Psoas muscle (tissue), 8 donors: ENCODE results near the gene NSMCE3. TPM values are rescaled to one million over a fixed set of nuclear protein-coding genes. Genes with fewer than 3 reads are reported as not detected.

Experiments used
- ATAC-seq, 4 donors: fragments of 200-7000 bp; cut with Tn5 transposase; one replicate each; pipeline ENCODE4 v1.9.1; 2020; ENCODE audit warnings: moderate library complexity in 3 of 4, mild to moderate bottlenecking in 2 of 4
- DNase-seq, 2 donors: peaks; one replicate each; pipeline ENCODE4 v3.0.0-alpha.2; 2020
- H3K27ac ChIP-seq: fragments of 200-600 bp; one replicate; pipeline ENCODE4 v1.8.0; 2022
- H3K27me3 ChIP-seq, 3 donors: fragments of 200-600 bp in 1 of 3; one replicate each; pipeline versions ENCODE4 v1.6.1 to v1.8.0; 2013 to 2022; ENCODE audit warnings: low read length in 2 of 3, mild to moderate bottlenecking in 2 of 3, moderate library complexity in 1 of 3; ENCODE audit not compliant: insufficient read depth in 3 of 3
- H3K36me3 ChIP-seq, 2 donors: fragments of 200-600 bp in 1 of 2; one replicate each; pipeline versions ENCODE4 v1.6.1 to v1.8.0; 2013 to 2022; ENCODE audit warnings: low read depth in 1 of 2, mild to moderate bottlenecking in 1 of 2, moderate library complexity in 1 of 2; ENCODE audit not compliant: insufficient read depth in 1 of 2
- H3K4me1 ChIP-seq: fragments of 200-600 bp; one replicate; pipeline ENCODE4 v1.8.0; 2022
- H3K4me3 ChIP-seq: fragments of 200-600 bp; one replicate; pipeline ENCODE4 v1.8.0; 2022; ENCODE audit warnings: mild to moderate bottlenecking
- H3K9me3 ChIP-seq: fragments of 200-600 bp; one replicate; pipeline ENCODE4 v1.8.0; 2022
- WGBS, 3 donors: extraction: QIAGEN DNeasy Blood & Tissue Kit; methylation state at CpG; one replicate each; pipeline versions ENCODE4 v1.1.6 to v1.1.7; 2013; 5-methylcytosine and 5-hydroxymethylcytosine counted together
- intact Hi-C, 2 donors: fragments of 100-400 bp; cut with DNase I; formaldehyde crosslinking; loops; one replicate each; pipeline versions ENCODE4 v1.11.0 to v1.14.2; 2022
- polyA plus RNA-seq, 3 donors: library from polyadenylated mRNA; stranded (reverse); fragments of 200-250 nt; gene quantifications; one replicate each; pipeline ENCODE4 v1.2.3, GENCODE V29; 2013
- total RNA-seq, 4 donors: library from RNA; stranded (reverse); fragmentation: NEBNext Ultra II Directional in 2 of 4; extraction: Animal tissue kit (Norgen Biotek cat#: 25700) in 2 of 4; gene quantifications; one replicate each; pipeline versions ENCODE4 v1.2.1 to v1.2.4, GENCODE V29; 2021 to 2023
- TF ChIP-seq, protein P1 (sequence below): fragments of 200-600 bp; IDR thresholded peaks from one replicate; pipeline ENCODE4 v1.8.0; 2022; ENCODE audit warnings: antibody characterized with exemption
- donor health status: healthy with polysubstance abuse.
- donor health status: DM: no; HTN: no; CAD: no; lungs with moderate emphysema.
- donor health status: Bipolar disorder and iron deficiency.
- donor health status: healthy.
- donor health status: DM: yes; HTN: yes; CAD: no.
- donor health status: DM: no; HTN: no; CAD: no.
- donor health status: DM: no; HTN: no; CAD: no.
- donor health status: DM: yes; HTN: yes; CAD: no.

The NSMCE3 gene
- total and polyA plus RNA-seq, 7 donors: 4.6 to 6.5 (median 5.5) TPM

DNA sequence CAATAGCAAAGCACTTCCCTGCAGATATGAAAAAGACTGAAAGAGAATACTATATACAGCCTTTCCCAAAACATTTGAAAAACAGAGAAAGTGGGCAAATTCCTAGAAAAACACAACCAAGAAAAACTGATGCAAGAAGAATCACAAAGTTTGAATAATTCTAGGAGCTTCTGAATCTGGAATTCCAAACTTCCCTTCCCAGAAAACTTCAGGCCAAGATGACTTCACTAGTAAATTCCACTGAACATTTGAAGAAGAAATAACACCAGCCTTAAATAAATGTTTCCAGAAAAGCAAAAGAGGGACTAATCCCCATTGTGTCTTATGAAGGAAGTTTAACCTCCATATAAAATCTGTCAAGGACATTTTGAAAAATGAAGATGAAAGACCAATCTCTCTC, 15.8 kb upstream of the NSMCE3 start:
- Histone ChIP-seq H3K27me3 (peaks cover 0 to 14% (median 5%) of the 10 kb centered on the region in 3 donors), H3K4me1 (no peaks in the 10 kb centered on the region), H3K27ac (no peak overlapping the region), H3K36me3 (no peaks in the 10 kb centered on the region), H3K4me3 (no peak overlapping the region), H3K9me3 (no peaks in the 10 kb centered on the region)
- no peak for DNase-seq
- TF ChIP-seq, protein P1, sequence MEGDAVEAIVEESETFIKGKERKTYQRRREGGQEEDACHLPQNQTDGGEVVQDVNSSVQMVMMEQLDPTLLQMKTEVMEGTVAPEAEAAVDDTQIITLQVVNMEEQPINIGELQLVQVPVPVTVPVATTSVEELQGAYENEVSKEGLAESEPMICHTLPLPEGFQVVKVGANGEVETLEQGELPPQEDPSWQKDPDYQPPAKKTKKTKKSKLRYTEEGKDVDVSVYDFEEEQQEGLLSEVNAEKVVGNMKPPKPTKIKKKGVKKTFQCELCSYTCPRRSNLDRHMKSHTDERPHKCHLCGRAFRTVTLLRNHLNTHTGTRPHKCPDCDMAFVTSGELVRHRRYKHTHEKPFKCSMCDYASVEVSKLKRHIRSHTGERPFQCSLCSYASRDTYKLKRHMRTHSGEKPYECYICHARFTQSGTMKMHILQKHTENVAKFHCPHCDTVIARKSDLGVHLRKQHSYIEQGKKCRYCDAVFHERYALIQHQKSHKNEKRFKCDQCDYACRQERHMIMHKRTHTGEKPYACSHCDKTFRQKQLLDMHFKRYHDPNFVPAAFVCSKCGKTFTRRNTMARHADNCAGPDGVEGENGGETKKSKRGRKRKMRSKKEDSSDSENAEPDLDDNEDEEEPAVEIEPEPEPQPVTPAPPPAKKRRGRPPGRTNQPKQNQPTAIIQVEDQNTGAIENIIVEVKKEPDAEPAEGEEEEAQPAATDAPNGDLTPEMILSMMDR: no peak
- no peak for ATAC-seq
- intact Hi-C loops: no loop called here

DNA sequence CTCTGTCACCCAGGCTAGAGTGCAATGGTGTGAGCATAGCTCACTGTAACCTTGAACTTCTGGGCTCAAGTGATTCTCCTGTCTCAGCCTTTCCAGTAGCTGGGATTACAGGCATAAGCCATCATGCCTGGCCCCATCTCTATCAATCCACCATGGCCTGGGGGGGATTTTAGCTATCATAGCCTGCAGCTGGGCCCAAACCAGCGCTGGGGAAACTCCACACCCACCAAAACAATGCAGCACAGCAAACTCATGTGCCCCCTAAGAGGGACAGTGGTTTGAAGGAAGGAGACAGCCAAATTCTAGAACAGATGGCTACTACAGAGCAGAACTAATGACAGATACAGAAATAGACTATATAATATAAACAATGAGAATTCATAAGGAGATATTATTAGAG, 13.8 kb upstream of the NSMCE3 start:
- ATAC-seq: no peak
- H3K9me3 ChIP-seq: no peaks in the 10 kb centered on the region
- H3K36me3 ChIP-seq: no peaks in the 10 kb centered on the region
- TF ChIP-seq, protein P1: no peak
- intact Hi-C loops: no loop called here
- H3K4me3 ChIP-seq: no peak overlapping the region
- no peak overlapping the region for H3K27ac ChIP-seq
- no peak for DNase-seq
- peaks cover 0 to 14% (median 3%) of the 10 kb centered on the region in 3 donors for H3K27me3 ChIP-seq
- H3K4me1 ChIP-seq: no peaks in the 10 kb centered on the region
- WGBS, 3 donors: 18 to 33% (median 21%) methylated on average over 1 of the region's 1 CpG

DNA sequence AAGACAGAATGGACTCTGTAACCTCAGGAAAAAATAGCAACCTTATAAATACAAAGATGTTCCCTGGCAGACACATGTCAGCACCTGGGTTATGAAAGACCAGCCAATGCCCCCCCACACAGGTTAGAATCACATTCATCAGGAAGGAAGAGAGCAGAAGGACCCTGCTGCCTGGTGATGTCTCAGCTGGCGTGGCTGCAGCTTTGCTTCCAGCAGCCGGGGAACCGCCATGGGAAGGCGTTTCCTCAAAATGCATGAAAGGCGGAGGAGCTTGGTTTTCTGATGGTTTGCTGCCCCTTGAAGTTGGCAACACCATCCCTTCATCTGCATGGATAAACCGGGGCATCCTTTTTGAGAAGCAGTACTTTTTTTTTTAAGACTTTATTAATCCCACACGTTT, 10.9 kb upstream of the NSMCE3 start:
- no peak overlapping the region for H3K27ac ChIP-seq
- H3K9me3 ChIP-seq: no peaks in the 10 kb centered on the region
- no peaks in the 10 kb centered on the region for H3K4me1 ChIP-seq
- H3K27me3 ChIP-seq: peaks cover 0 to 13% (median 3%) of the 10 kb centered on the region in 3 donors
- intact Hi-C loops: no loop called here
- H3K4me3 ChIP-seq: no peak overlapping the region
- ATAC-seq (no peak), DNase-seq (no peak)
- TF ChIP-seq, protein P1: no peak
- H3K36me3 ChIP-seq: no peaks in the 10 kb centered on the region
- WGBS, 3 donors: 52 to 61% (median 60%) methylated on average over 7 of the region's 7 CpGs

DNA sequence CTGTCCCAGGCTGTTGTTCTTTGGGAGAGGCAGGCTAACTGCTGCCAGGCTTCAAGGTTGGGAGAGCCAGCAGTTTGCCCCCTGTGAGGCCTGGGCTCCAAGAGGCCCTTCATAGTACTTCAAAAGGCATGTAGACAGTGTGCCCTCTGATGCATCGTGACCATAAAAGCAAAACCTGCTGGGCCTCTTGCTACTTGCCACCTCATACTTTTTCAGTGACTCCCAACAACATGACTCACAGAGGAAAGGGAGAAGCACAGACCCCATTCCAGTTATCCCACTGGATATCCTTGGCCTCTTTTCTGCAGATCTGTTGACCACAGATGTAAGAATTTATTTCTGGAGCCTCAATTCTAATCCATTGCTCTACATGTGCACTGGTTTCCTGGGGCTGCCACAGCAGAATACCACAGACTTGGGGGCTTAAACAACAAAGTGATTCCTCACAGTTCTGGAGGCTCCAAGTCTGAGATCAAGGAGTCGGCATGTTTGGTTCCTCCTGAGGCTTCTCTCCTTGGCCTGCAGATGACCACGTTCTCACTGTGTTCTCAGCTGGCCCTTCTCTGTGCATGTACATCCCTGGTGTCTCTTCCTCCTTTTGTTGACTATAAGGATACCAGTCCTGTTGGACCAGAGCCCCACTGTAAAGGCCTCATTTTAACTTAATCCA, 8.9 kb upstream of the NSMCE3 start:
- TF ChIP-seq, protein P1: no peak
- Histone ChIP-seq H3K36me3 (no peaks in the 10 kb centered on the region), H3K27ac (no peak overlapping the region), H3K9me3 (no peaks in the 10 kb centered on the region), H3K27me3 (peaks cover 0 to 4% (median 3%) of the 10 kb centered on the region in 3 donors), H3K4me1 (no peaks in the 10 kb centered on the region), H3K4me3 (no peak overlapping the region)
- ATAC-seq (no peak), DNase-seq (no peak)
- WGBS, 3 donors: 54 to 66% (median 60%) methylated on average over 3 of the region's 3 CpGs
- intact Hi-C loops: loop anchor here in 1 of 2 donors (10.0 kb wide), 1 partner anchor 134 kb away; no protein-coding TSS in a partner anchor

DNA sequence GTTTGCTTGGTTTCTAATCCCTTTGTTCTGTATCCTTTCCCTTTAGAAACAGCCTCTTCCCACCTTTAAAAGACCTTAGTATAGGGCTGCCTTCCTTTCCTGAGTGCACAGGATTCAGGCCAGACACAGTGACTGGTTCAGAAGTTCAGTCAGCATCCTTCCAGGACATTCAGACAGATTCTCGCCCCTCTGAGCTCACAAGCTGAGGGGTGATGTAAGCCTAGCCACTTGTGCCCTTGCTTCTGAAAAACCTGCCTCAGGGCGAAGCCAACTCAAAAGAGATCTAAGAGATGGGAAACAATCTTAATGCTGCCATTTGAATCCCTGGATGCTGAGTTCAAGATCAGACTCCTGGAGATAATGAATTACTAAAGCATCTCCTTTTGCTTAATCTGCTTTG, 6.7 kb upstream of the NSMCE3 start:
- no peaks in the 10 kb centered on the region for H3K36me3 ChIP-seq
- H3K27me3 ChIP-seq: no peaks in the 10 kb centered on the region
- H3K4me3 ChIP-seq: no peak overlapping the region
- intact Hi-C loops: loop anchor here in 1 of 2 donors (10.0 kb wide), 1 partner anchor 132 kb away; no protein-coding TSS in a partner anchor
- no peak overlapping the region for H3K27ac ChIP-seq
- WGBS, 3 donors: 87 to 93% (median 92%) methylated on average over 2 of the region's 2 CpGs
- TF ChIP-seq, protein P1: no peak
- DNase-seq (no peak), ATAC-seq (no peak)
- no peaks in the 10 kb centered on the region for H3K9me3 ChIP-seq
- H3K4me1 ChIP-seq: no peaks in the 10 kb centered on the region
